ENCODE data around the gene C14orf180. TPM values are rescaled to one million over a fixed set of nuclear protein-coding genes. Genes with fewer than 3 reads are reported as not detected.

The C14orf180 gene
- total RNA-seq = not detected

- no peak for ATAC-seq
These were observed at the start of gene C14orf180 for GRCh38 chr14:104579507-104579906. TSS of gene C14orf180 (plus strand) at chr14:104579764. CDS start at chr14:104586431, 6,667 bp downstream.

GRCh38 chr14:104530646-104531045 is 48.9 kb upstream of the C14orf180 start:
- no peak for ATAC-seq

- ATAC-seq = no peak
These were observed 48.0 kb upstream of the C14orf180 start for GRCh38 chr14:104531421-104532190.

GRCh38 chr14:104532191-104532555 is 47.4 kb upstream of the C14orf180 start:
- ATAC-seq = peak; percentile 86

- no peak for ATAC-seq
These were observed 45.5 kb upstream of the C14orf180 start for GRCh38 chr14:104534036-104534435.

- peak; percentile 50 for ATAC-seq
These were observed 42.5 kb upstream of the C14orf180 start for GRCh38 chr14:104536942-104537612.

GRCh38 chr14:104537613-104537988 is 42.0 kb upstream of the C14orf180 start:
- no peak for ATAC-seq

GRCh38 chr14:104541905-104542465 is 37.6 kb upstream of the C14orf180 start:
- ATAC-seq = no peak

- no peak for ATAC-seq
These were observed 36.4 kb upstream of the C14orf180 start for GRCh38 chr14:104542871-104543830.

- no peak for ATAC-seq
These were observed 35.1 kb upstream of the C14orf180 start for GRCh38 chr14:104544362-104544961.

GRCh38 chr14:104545151-104545941 is 34.2 kb upstream of the C14orf180 start:
- peak; percentile 13 for ATAC-seq

GRCh38 chr14:104545942-104546501 is 33.5 kb upstream of the C14orf180 start:
- ATAC-seq = no peak

GRCh38 chr14:104546591-104547309 is 32.8 kb upstream of the C14orf180 start:
- no peak for ATAC-seq

GRCh38 chr14:104547310-104547997 is 32.1 kb upstream of the C14orf180 start:
- no peak for ATAC-seq

GRCh38 chr14:104547998-104548700 is 31.4 kb upstream of the C14orf180 start:
- no peak for ATAC-seq

- no peak for ATAC-seq
These were observed 30.6 kb upstream of the C14orf180 start for GRCh38 chr14:104548802-104549535.

GRCh38 chr14:104549536-104550339 is 29.8 kb upstream of the C14orf180 start:
- ATAC-seq = no peak
